Measurements from ENCODE around the gene NUDT16L1. TPM values are rescaled to one million over a fixed set of nuclear protein-coding genes. Genes with fewer than 3 reads are reported as not detected.
"Not testable (repeated sequence)": the region's sequence is repeated elsewhere in the genome, so short reads cannot be mapped to it uniquely, and the experiment has no call there.

NUDT16L1 gene
- polyA plus RNA-seq, 3 donors = 40.0 to 62.7 (median 41.1) TPM

DNA sequence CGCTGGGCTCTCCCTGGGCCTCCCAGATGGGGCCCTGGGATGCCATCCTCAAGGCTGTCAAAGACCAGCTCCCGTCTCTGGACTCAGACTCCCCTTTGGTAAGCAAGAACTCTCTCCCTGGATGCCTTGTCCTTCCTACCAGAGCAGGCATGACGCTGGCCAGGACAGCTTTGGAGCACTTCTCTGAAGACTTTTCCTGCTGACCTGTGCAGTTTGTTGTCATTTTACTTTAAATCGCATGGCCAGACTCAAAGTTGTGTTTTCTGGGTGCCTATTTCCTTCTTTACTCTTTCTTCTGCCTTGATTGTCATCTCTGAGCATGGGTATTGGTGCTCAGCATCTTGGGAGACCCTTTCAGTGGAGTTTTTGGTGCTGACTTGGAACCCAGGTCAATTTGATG lies 43.2 kb downstream of the NUDT16L1 start:
- no peak overlapping the region for H3K9ac ChIP-seq (ENCODE audit: insufficient read depth, low read length, poor library complexity, severe bottlenecking)
- Mint-ChIP-seq H3K9me3 (no peaks in the 10 kb centered on the region), H3K36me3 (no peaks in the 10 kb centered on the region), H3K4me1 (peaks cover 14% of the 10 kb centered on the region), H3K27ac (no peak overlapping the region), H3K27me3 (ENCODE audit: low read depth in 3 of 3) (peaks cover 0 to 2% (median 0%) of the 10 kb centered on the region in 3 donors), H3K4me3 (no peak overlapping the region)
- no peak for DNase-seq
- TF ChIP-seq, protein P1, sequence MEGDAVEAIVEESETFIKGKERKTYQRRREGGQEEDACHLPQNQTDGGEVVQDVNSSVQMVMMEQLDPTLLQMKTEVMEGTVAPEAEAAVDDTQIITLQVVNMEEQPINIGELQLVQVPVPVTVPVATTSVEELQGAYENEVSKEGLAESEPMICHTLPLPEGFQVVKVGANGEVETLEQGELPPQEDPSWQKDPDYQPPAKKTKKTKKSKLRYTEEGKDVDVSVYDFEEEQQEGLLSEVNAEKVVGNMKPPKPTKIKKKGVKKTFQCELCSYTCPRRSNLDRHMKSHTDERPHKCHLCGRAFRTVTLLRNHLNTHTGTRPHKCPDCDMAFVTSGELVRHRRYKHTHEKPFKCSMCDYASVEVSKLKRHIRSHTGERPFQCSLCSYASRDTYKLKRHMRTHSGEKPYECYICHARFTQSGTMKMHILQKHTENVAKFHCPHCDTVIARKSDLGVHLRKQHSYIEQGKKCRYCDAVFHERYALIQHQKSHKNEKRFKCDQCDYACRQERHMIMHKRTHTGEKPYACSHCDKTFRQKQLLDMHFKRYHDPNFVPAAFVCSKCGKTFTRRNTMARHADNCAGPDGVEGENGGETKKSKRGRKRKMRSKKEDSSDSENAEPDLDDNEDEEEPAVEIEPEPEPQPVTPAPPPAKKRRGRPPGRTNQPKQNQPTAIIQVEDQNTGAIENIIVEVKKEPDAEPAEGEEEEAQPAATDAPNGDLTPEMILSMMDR (IDR thresholded peaks at IDR 0.05) = no peak
- H3K4me1 ChIP-seq (ENCODE audit: control insufficient read depth in 1 of 2, insufficient read depth in 2 of 2, low read length in 2 of 2) = peaks cover 16 to 20% of the 10 kb centered on the region in 2 donors
- H2AFZ ChIP-seq (ENCODE audit: insufficient read depth, low read depth, low read length, poor library complexity, severe bottlenecking) = no peak overlapping the region
- no peaks in the 10 kb centered on the region for H4K20me1 ChIP-seq (ENCODE audit: insufficient read depth, low read length)
- H3K36me3 ChIP-seq (replicated peaks in 1 of 2; ENCODE audit: control insufficient read depth in 1 of 2, insufficient read depth in 2 of 2, low read length in 2 of 2) = no peaks in the 10 kb centered on the region
- no peaks in the 10 kb centered on the region for H3K9me3 ChIP-seq (replicated peaks in 1 of 2; ENCODE audit: control insufficient read depth in 1 of 2, insufficient read depth in 1 of 2, low read length in 2 of 2)
- peaks cover 10% of the 10 kb centered on the region for H3K79me2 ChIP-seq (ENCODE audit: insufficient read depth, low read length)
- H3K27me3 ChIP-seq (ENCODE audit: control insufficient read depth in 2 of 2, insufficient read depth in 2 of 2, low read length in 2 of 2) = no peaks in the 10 kb centered on the region
- intact Hi-C loops (cut with micrococcal nuclease) = no loop called here
- no peak overlapping the region for H3K4me3 ChIP-seq (replicated peaks in 1 of 3; ENCODE audit: low read depth in 2 of 3, low read length in 3 of 3)
- no peak overlapping the region for H3K27ac ChIP-seq (ENCODE audit: low read depth in 1 of 2, low read length in 2 of 2)
- WGBS (ENCODE audit: insufficient coverage) = 91% methylated on average over 4 of the region's 4 CpGs
- no peak overlapping the region for H3K4me2 ChIP-seq (replicated peaks; ENCODE audit: extremely low read depth, low read length, poor library complexity, severe bottlenecking)

DNA sequence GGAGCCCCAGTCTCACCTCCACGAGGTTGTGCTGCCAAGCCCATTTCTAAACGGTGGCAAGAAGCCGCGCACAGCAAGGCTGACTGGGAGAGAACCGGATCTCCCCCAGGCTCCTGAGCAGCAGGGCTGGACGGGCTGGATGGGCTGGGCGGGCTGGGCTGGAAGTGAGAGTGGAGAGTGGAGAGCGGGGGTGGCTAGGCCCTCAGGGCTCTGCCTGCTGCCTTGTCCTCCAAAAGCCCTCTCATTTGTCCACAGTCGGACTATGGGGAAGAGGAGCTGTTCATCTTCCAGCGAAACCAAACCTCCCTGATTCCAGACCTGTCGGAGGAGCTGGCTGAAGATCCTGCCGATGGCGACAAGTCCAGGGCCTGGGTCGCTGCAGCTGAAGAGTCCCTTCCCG lies 44.2 kb downstream of the NUDT16L1 start:
- TF ChIP-seq, protein P1 (IDR thresholded peaks at IDR 0.05) = no peak
- H3K9me3 ChIP-seq (replicated peaks in 1 of 2; ENCODE audit: control insufficient read depth in 1 of 2, insufficient read depth in 1 of 2, low read length in 2 of 2) = no peaks in the 10 kb centered on the region
- intact Hi-C loops (cut with micrococcal nuclease) = no loop called here
- no peak overlapping the region for H3K4me3 ChIP-seq (replicated peaks in 1 of 3; ENCODE audit: low read depth in 2 of 3, low read length in 3 of 3)
- H3K27ac ChIP-seq (ENCODE audit: low read depth in 1 of 2, low read length in 2 of 2) = no peak overlapping the region
- Mint-ChIP-seq H3K4me1 (peaks cover 14% of the 10 kb centered on the region), H3K9me3 (no peaks in the 10 kb centered on the region), H3K27me3 (ENCODE audit: low read depth in 3 of 3) (peaks cover 0 to 6% (median 0%) of the 10 kb centered on the region in 3 donors), H3K36me3 (no peaks in the 10 kb centered on the region), H3K27ac (no peak overlapping the region), H3K4me3 (no peak overlapping the region)
- H3K27me3 ChIP-seq (ENCODE audit: control insufficient read depth in 2 of 2, insufficient read depth in 2 of 2, low read length in 2 of 2) = no peaks in the 10 kb centered on the region
- 93% methylated on average over 10 of the region's 15 CpGs for WGBS (ENCODE audit: insufficient coverage)
- no peak overlapping the region for H2AFZ ChIP-seq (ENCODE audit: insufficient read depth, low read depth, low read length, poor library complexity, severe bottlenecking)
- H3K36me3 ChIP-seq (replicated peaks in 1 of 2; ENCODE audit: control insufficient read depth in 1 of 2, insufficient read depth in 2 of 2, low read length in 2 of 2) = no peaks in the 10 kb centered on the region
- peaks cover 16 to 20% of the 10 kb centered on the region in 2 donors for H3K4me1 ChIP-seq (ENCODE audit: control insufficient read depth in 1 of 2, insufficient read depth in 2 of 2, low read length in 2 of 2)
- no peak overlapping the region for H3K4me2 ChIP-seq (replicated peaks; ENCODE audit: extremely low read depth, low read length, poor library complexity, severe bottlenecking)
- no peak overlapping the region for H3K9ac ChIP-seq (ENCODE audit: insufficient read depth, low read length, poor library complexity, severe bottlenecking)
- H3K79me2 ChIP-seq (ENCODE audit: insufficient read depth, low read length) = peaks cover 5% of the 10 kb centered on the region
- DNase-seq = no peak
- no peaks in the 10 kb centered on the region for H4K20me1 ChIP-seq (ENCODE audit: insufficient read depth, low read length)

DNA sequence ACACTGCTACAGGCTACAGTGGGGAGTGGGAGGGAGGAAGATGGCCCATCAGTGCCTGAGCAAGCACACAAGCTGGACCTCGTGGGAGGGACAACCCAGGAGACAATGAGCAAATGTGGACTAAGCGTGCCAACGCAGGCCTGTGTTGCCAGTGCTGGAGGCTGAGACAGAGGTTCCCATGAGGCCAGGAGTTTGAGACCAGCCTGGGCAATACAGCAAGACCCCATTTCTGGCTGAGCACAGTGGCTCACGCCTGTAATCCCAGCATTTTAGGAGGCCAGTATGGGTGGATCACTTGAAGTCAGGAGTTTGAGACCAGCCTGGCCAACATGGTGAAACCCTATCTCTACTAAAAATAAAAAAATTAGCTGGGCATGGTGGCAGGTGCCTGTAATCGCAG lies 45.0 kb downstream of the NUDT16L1 start:
- Mint-ChIP-seq H3K4me1 (peaks cover 18% of the 10 kb centered on the region), H3K27me3 (ENCODE audit: low read depth in 3 of 3) (peaks cover 5 to 13% (median 5%) of the 10 kb centered on the region in 3 donors)
- H4K20me1 ChIP-seq (ENCODE audit: insufficient read depth, low read length); H3K4me3 ChIP-seq (replicated peaks in 1 of 3; ENCODE audit: low read depth in 2 of 3, low read length in 3 of 3); H3K27ac ChIP-seq (ENCODE audit: low read depth in 1 of 2, low read length in 2 of 2); H3K4me2 ChIP-seq (replicated peaks; ENCODE audit: extremely low read depth, low read length, poor library complexity, severe bottlenecking); H3K9ac ChIP-seq (ENCODE audit: insufficient read depth, low read length, poor library complexity, severe bottlenecking); H3K79me2 ChIP-seq (ENCODE audit: insufficient read depth, low read length); H3K36me3 Mint-ChIP-seq; H3K36me3 ChIP-seq (replicated peaks in 1 of 2; ENCODE audit: control insufficient read depth in 1 of 2, insufficient read depth in 2 of 2, low read length in 2 of 2); H3K9me3 ChIP-seq (replicated peaks in 1 of 2; ENCODE audit: control insufficient read depth in 1 of 2, insufficient read depth in 1 of 2, low read length in 2 of 2); DNase-seq; H3K4me3 Mint-ChIP-seq; intact Hi-C loops (cut with micrococcal nuclease); H2AFZ ChIP-seq (ENCODE audit: insufficient read depth, low read depth, low read length, poor library complexity, severe bottlenecking); H3K27me3 ChIP-seq (ENCODE audit: control insufficient read depth in 2 of 2, insufficient read depth in 2 of 2, low read length in 2 of 2); H3K27ac Mint-ChIP-seq; H3K9me3 Mint-ChIP-seq: not testable (repeated sequence)
- WGBS (ENCODE audit: insufficient coverage) = 95% methylated on average over 3 of the region's 5 CpGs
- H3K4me1 ChIP-seq (ENCODE audit: control insufficient read depth in 1 of 2, insufficient read depth in 2 of 2, low read length in 2 of 2) = peaks cover 16 to 20% of the 10 kb centered on the region in 2 donors
